IMR-90 (cell line): ENCODE results near the gene ATRAID. TPM values are rescaled to one million over a fixed set of nuclear protein-coding genes. Genes with fewer than 3 reads are reported as not detected.

Source experiments
- ATAC-seq: fragments of 200-7000 bp; cut with Tn5 transposase; 2 replicates; pipeline ENCODE4 v1.9.1; 2020; ENCODE audit warnings: low read depth, mild to moderate bottlenecking, moderate library complexity
- BruUV-seq: library from RNA; stranded (reverse); fragments of 400-500 nt; replicated peaks from 2 replicates; lab custom pipeline; 2021; lab: Mats Ljungman, UMichigan
- CTCF ChIA-PET: fragments of 300-600 bp; formaldehyde crosslinking; extraction: SDS; loops from one replicate; lab custom pipeline; 2021; ENCODE audit warnings: antibody characterized with exemption; lab: Yijun Ruan, JAX
- POLR2A ChIA-PET: fragments of 300-600 bp; sonication (Branson Sonifier 250); formaldehyde crosslinking; loops from one replicate; lab custom pipeline; 2022; ENCODE audit warnings: antibody characterized with exemption; ENCODE audit not compliant: unreplicated experiment; lab: Charles Lee
- DNase-seq: peaks from one replicate; pipeline ENCODE4 v3.0.0; 2013
- H2AFZ ChIP-seq: replicated peaks from 2 replicates; pipeline ENCODE3; 2013; ENCODE audit warnings: low read length, mild to moderate bottlenecking; ENCODE audit not compliant: poor library complexity
- H2AK5ac ChIP-seq: 2 replicates; pipeline ENCODE4 v1.6.1; 2013; ENCODE audit warnings: low read depth, low read length, inconsistent platforms
- H2AK9ac ChIP-seq: replicated peaks from 2 replicates; pipeline ENCODE3; 2013; ENCODE audit warnings: mild to moderate bottlenecking, low read depth, low read length, moderate library complexity; ENCODE audit not compliant: poor library complexity
- H2BK120ac ChIP-seq: 2 replicates; pipeline ENCODE4 v1.6.1; 2013; ENCODE audit warnings: low read depth, low read length, inconsistent platforms
- H2BK15ac ChIP-seq: 3 replicates; pipeline ENCODE4 v1.6.1; 2013; ENCODE audit warnings: low read depth, low read length, inconsistent platforms
- H2BK20ac ChIP-seq: 2 replicates; pipeline ENCODE4 v1.6.1; 2013; ENCODE audit warnings: low read depth, mild to moderate bottlenecking, inconsistent platforms, low read length, moderate library complexity
- H2BK5ac ChIP-seq: 2 replicates; pipeline ENCODE4 v1.6.1; 2013; ENCODE audit warnings: mild to moderate bottlenecking, low read depth, low read length, inconsistent platforms; ENCODE audit not compliant: poor library complexity, severe bottlenecking
- H3K14ac ChIP-seq: replicated peaks from 2 replicates; pipeline ENCODE4 v1.6.1; 2013; ENCODE audit warnings: low read depth, low read length, inconsistent platforms
- H3K18ac ChIP-seq: 2 replicates; pipeline ENCODE4 v1.6.1; 2013; ENCODE audit warnings: low read depth, low read length, control low read depth
- H3K23ac ChIP-seq: 2 replicates; pipeline ENCODE4 v1.6.1; 2013; ENCODE audit warnings: low read depth, low read length, inconsistent platforms
- H3K27ac ChIP-seq: 2 replicates; pipeline ENCODE4 v1.5.1; 2013; ENCODE audit warnings: mild to moderate bottlenecking, control low read depth, low read length; ENCODE audit not compliant: insufficient read depth
- H3K27me3 ChIP-seq: 2 replicates; pipeline ENCODE4 v1.6.1; 2013; ENCODE audit warnings: low read length; ENCODE audit not compliant: control insufficient read depth, insufficient read depth
- H3K36me3 ChIP-seq: 2 replicates; pipeline ENCODE4 v1.6.1; 2013; ENCODE audit warnings: low read length, mixed read lengths; ENCODE audit not compliant: control insufficient read depth, insufficient read depth
- H3K4ac ChIP-seq: 2 replicates; pipeline ENCODE4 v1.6.1; 2013; ENCODE audit warnings: low read depth, low read length, inconsistent platforms
- H3K4me1 ChIP-seq: 2 replicates; pipeline ENCODE4 v1.6.1; 2013; ENCODE audit warnings: low read length, mixed read lengths; ENCODE audit not compliant: control insufficient read depth, insufficient read depth
- H3K4me2 ChIP-seq: 2 replicates; pipeline ENCODE4 v1.6.1; 2013; ENCODE audit warnings: low read depth, mild to moderate bottlenecking, control low read depth, low read length, moderate library complexity
- H3K4me3 ChIP-seq: 2 replicates; pipeline ENCODE4 v1.5.1; 2013; ENCODE audit warnings: low read depth, mild to moderate bottlenecking, control low read depth, low read length, moderate library complexity; ENCODE audit not compliant: insufficient read depth
- H3K56ac ChIP-seq: 2 replicates; pipeline ENCODE4 v1.6.1; 2013; ENCODE audit warnings: low read length, inconsistent platforms; ENCODE audit not compliant: insufficient read depth; ENCODE audit errors: extremely low read depth
- H3K79me1 ChIP-seq, 2 experiments: 2 replicates each; pipeline ENCODE4 v1.6.1; 2013; ENCODE audit warnings: low read length in 2 of 2, inconsistent platforms in 1 of 2, low read depth in 1 of 2
- H3K9ac ChIP-seq: 2 replicates; pipeline ENCODE4 v1.6.1; 2013; ENCODE audit warnings: low read depth, low read length, control low read depth
- H3K9me1 ChIP-seq: 2 replicates; pipeline ENCODE4 v1.6.1; 2013; ENCODE audit warnings: low read length, inconsistent platforms; ENCODE audit not compliant: insufficient read depth
- H3K9me3 ChIP-seq: 2 replicates; pipeline ENCODE4 v1.6.1; 2013; ENCODE audit warnings: low read length; ENCODE audit not compliant: control insufficient read depth, insufficient read depth
- H4K20me1 ChIP-seq: 2 replicates; pipeline ENCODE4 v1.6.1; 2013; ENCODE audit warnings: low read length, inconsistent platforms; ENCODE audit not compliant: insufficient read depth
- H4K5ac ChIP-seq: 2 replicates; pipeline ENCODE4 v1.6.1; 2013; ENCODE audit warnings: mild to moderate bottlenecking, low read depth, low read length, control low read depth
- H4K8ac ChIP-seq, 2 experiments: 2 replicates each; pipeline ENCODE4 v1.6.1; 2013; ENCODE audit warnings: low read depth in 2 of 2, low read length in 2 of 2, control low read depth in 1 of 2, inconsistent platforms in 1 of 2
- H4K91ac ChIP-seq: 2 replicates; pipeline ENCODE4 v1.6.1; 2013; ENCODE audit warnings: low read depth, low read length, inconsistent platforms; ENCODE audit not compliant: insufficient read depth
- BHLHE40 ChIP-seq: fragments of 150-350 bp; IDR thresholded peaks from 2 replicates; pipeline ENCODE4 v1.6.1; 2016; ENCODE audit warnings: mild to moderate bottlenecking, low read depth, low read length
- CEBPB ChIP-seq: IDR thresholded peaks from 2 replicates; pipeline ENCODE4 v1.6.1; 2012; ENCODE audit warnings: low read depth, low read length, improper control_type of control experiment
- MAFK ChIP-seq: IDR thresholded peaks from 2 replicates; pipeline ENCODE4 v1.6.1; 2012; ENCODE audit warnings: low read depth, low read length, improper control_type of control experiment
- MAZ ChIP-seq: IDR thresholded peaks from 2 replicates; pipeline ENCODE4 v1.6.1; 2012; ENCODE audit warnings: low read depth, mild to moderate bottlenecking, low read length, improper control_type of control experiment, moderate library complexity, borderline replicate concordance
- NFE2L2 ChIP-seq: fragments of 150-350 bp; IDR thresholded peaks from 2 replicates; pipeline ENCODE4 v1.6.1; 2016; ENCODE audit warnings: low read depth, mild to moderate bottlenecking, low read length
- RAD21 ChIP-seq: IDR thresholded peaks from 2 replicates; pipeline ENCODE4 v1.6.1; 2012; ENCODE audit warnings: low read length, improper control_type of control experiment
- RFX5 ChIP-seq: IDR thresholded peaks from 2 replicates; pipeline ENCODE4 v1.8.0; 2012; ENCODE audit warnings: low read depth, mild to moderate bottlenecking, low read length, moderate library complexity
- WGBS, 2 experiments: methylation state at CpG; one replicate each; pipeline versions ENCODE4 v1.1.5 to v1.1.7; 2013; ENCODE audit warnings: missing lambda C conversion rate in 2 of 2; ENCODE audit not compliant: insufficient read length in 1 of 2; ENCODE audit errors: extremely low coverage in 2 of 2; 5-methylcytosine and 5-hydroxymethylcytosine counted together
- dilution Hi-C: fragments of 300-500 bp; cut with HindIII; formaldehyde crosslinking; loops from one replicate; pipeline ENCODE4 v1.14.3; 2018; ENCODE audit warnings: low sequenced_read_pairs; ENCODE audit not compliant: unreplicated experiment
- in situ Hi-C: fragments of 300-500 bp; cut with MboI; formaldehyde crosslinking; loops from 3 replicates; pipeline ENCODE4 v1.14.3; 2019; ENCODE audit warnings: low sequenced_read_pairs, inconsistent platforms, mixed read lengths
- intact Hi-C: fragments of 100-400 bp; cut with micrococcal nuclease; formaldehyde crosslinking; loops from 2 replicates; pipeline ENCODE4 v1.10.0; 2022
- polyA plus RNA-seq, 3 experiments: library from polyadenylated mRNA; depleted of rRNA; stranded (reverse); fragments of >200 nt; gene quantifications; 2 replicates each; pipeline ENCODE4 v1.2.3, GENCODE V29; 2012; ENCODE audit warnings: low replicate concordance in 1 of 3
- total RNA-seq: library from RNA; depleted of rRNA; stranded (reverse); fragments of >200 nt; gene quantifications from 2 replicates; pipeline ENCODE4 v1.2.3, GENCODE V29; 2012
- TF ChIP-seq, protein P1 (sequence below): fragments of 150-350 bp; IDR thresholded peaks from 2 replicates; pipeline ENCODE4 v1.6.1; 2017; ENCODE audit warnings: mild to moderate bottlenecking, antibody characterized with exemption, low read length, low read depth
- TF ChIP-seq, protein P2 (sequence below): fragments of 150-350 bp; IDR thresholded peaks from 2 replicates; pipeline ENCODE4 v1.6.1; 2016; ENCODE audit warnings: low read depth, mild to moderate bottlenecking, low read length, moderate library complexity, borderline replicate concordance
- TF ChIP-seq, protein P3 (sequence below): conservative IDR thresholded peaks from 2 replicates; pipeline ENCODE4 v1.5.1; 2012; ENCODE audit warnings: mild to moderate bottlenecking, low read depth, low read length, improper control_type of control experiment

Gene ATRAID
- total and polyA plus RNA-seq, 2 of the 4 experiments (the other 2 are of a cell fraction): 138 to 173 TPM

DNA sequence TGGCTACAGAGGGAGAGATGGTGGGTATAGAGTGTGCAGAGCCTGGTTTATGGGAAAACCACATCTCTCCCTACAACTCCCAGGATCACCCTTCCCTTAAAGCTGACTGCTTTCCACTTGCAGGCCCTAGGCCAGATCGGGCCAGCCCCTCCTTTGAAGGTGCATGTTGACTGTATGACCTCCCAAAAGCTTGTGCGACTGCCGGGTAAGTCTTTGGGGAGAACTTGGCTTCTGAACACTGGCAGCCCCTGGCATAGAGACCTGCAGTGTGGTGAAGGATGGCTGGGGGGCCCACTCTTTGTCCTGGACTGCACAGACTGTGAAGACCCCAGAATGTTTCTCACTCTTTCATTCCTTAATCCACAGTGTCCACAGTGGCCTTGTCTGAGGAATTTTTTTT, 24.8 kb downstream of the ATRAID start:
- in situ Hi-C loops (no loop called here), intact Hi-C loops (no loop called here)
- POLR2A ChIA-PET: no interaction called here

More for the DNA sequence above, 24.8 kb downstream of the ATRAID start:
- Histone ChIP-seq H3K56ac (no peak overlapping the region), H3K18ac (no peak overlapping the region), H4K5ac (no peak overlapping the region), H3K9me3 (no peaks in the 10 kb centered on the region), H2BK15ac (no peak overlapping the region), H3K4ac (no peak overlapping the region), H2BK120ac (no peak overlapping the region), H2BK20ac (no peak overlapping the region), H2BK5ac (no peak overlapping the region), H3K27ac (no peak overlapping the region), H2AFZ (no peak overlapping the region), H3K4me2 (no peak overlapping the region), H2AK5ac (no peak overlapping the region), H3K79me1 (no peaks in the 10 kb centered on the region; a peak in 1 of 4 replicates), H3K23ac (no peak overlapping the region), H2AK9ac (no peak overlapping the region), H4K20me1 (no peaks in the 10 kb centered on the region; the same call in 1 of the 2 replicates), H4K91ac (no peak overlapping the region), H3K9me1 (no peaks in the 10 kb centered on the region; the same call in 1 of the 2 replicates), H3K9ac (no peak overlapping the region), H4K8ac (no peak overlapping the region), H3K27me3 (no peaks in the 10 kb centered on the region), H3K14ac (no peak overlapping the region), H3K36me3 (peaks cover 89% of the 10 kb centered on the region), H3K4me1 (no peaks in the 10 kb centered on the region), H3K4me3 (no peak overlapping the region)
- CTCF ChIA-PET: no interaction called here
- TF ChIP-seq, protein P1, sequence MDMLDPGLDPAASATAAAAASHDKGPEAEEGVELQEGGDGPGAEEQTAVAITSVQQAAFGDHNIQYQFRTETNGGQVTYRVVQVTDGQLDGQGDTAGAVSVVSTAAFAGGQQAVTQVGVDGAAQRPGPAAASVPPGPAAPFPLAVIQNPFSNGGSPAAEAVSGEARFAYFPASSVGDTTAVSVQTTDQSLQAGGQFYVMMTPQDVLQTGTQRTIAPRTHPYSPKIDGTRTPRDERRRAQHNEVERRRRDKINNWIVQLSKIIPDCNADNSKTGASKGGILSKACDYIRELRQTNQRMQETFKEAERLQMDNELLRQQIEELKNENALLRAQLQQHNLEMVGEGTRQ: no peak
- TF ChIP-seq RAD21 (no peak), BHLHE40 (no peak), RFX5 (no peak), MAZ (no peak), CEBPB (no peak), NFE2L2 (no peak), MAFK (no peak)
- TF ChIP-seq, protein P2, sequence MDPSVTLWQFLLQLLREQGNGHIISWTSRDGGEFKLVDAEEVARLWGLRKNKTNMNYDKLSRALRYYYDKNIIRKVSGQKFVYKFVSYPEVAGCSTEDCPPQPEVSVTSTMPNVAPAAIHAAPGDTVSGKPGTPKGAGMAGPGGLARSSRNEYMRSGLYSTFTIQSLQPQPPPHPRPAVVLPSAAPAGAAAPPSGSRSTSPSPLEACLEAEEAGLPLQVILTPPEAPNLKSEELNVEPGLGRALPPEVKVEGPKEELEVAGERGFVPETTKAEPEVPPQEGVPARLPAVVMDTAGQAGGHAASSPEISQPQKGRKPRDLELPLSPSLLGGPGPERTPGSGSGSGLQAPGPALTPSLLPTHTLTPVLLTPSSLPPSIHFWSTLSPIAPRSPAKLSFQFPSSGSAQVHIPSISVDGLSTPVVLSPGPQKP: no peak
- TF ChIP-seq, protein P3, sequence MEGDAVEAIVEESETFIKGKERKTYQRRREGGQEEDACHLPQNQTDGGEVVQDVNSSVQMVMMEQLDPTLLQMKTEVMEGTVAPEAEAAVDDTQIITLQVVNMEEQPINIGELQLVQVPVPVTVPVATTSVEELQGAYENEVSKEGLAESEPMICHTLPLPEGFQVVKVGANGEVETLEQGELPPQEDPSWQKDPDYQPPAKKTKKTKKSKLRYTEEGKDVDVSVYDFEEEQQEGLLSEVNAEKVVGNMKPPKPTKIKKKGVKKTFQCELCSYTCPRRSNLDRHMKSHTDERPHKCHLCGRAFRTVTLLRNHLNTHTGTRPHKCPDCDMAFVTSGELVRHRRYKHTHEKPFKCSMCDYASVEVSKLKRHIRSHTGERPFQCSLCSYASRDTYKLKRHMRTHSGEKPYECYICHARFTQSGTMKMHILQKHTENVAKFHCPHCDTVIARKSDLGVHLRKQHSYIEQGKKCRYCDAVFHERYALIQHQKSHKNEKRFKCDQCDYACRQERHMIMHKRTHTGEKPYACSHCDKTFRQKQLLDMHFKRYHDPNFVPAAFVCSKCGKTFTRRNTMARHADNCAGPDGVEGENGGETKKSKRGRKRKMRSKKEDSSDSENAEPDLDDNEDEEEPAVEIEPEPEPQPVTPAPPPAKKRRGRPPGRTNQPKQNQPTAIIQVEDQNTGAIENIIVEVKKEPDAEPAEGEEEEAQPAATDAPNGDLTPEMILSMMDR: no peak
- BruUV-seq: no TSS peak
- dilution Hi-C loops: no loop called here
- no peak for ATAC-seq
- no peak for DNase-seq
- no CpG with 5 or more reads among the region's 3 CpGs for WGBS, 2 experiments
